HepG2 (cell line): ENCODE measurements around the gene TIMP4. TPM values are rescaled to one million over a fixed set of nuclear protein-coding genes. Genes with fewer than 3 reads are reported as not detected.

Experiments
- ATAC-seq: fragments of 200-7000 bp; cut with Tn5 transposase; 3 replicates; pipeline ENCODE4 v1.9.1; 2020; ENCODE audit warnings: mild to moderate bottlenecking, moderate library complexity
- BruUV-seq: library from RNA; stranded (reverse); fragments of 400-500 nt; replicated peaks from 2 replicates; lab custom pipeline; 2021; lab: Mats Ljungman, UMichigan
- CTCF ChIA-PET: fragments of 300-600 bp; formaldehyde crosslinking; extraction: SDS; loops from one replicate; lab custom pipeline; 2021; ENCODE audit warnings: low total read pairs, inconsistent platforms, low intra/inter-chr PET ratio; lab: Yijun Ruan, JAX
- POLR2A ChIA-PET: fragments of 350-600 bp; sonication (Branson Sonifier 250); formaldehyde crosslinking; loops from one replicate; lab custom pipeline; 2020; ENCODE audit warnings: antibody characterized with exemption, inconsistent platforms; lab: Yijun Ruan, JAX
- DNase-seq: peaks from one replicate; pipeline ENCODE4 v3.0.0-alpha.2; 2015; ENCODE audit warnings: low spot score
- FAIRE-seq: peaks from 3 replicates; lab custom pipeline; 2011; peaks lifted over from hg19 to GRCh38; lab: Jason Lieb, UNC
- H2AFZ ChIP-seq: one replicate; pipeline ENCODE4 v1.6.1; 2011; ENCODE audit warnings: low read length, inconsistent platforms
- H3K27ac ChIP-seq: fragments of 300-600 bp; 3 replicates; pipeline ENCODE4 v1.8.0; 2011; ENCODE audit warnings: mixed run types, mild to moderate bottlenecking, mixed read lengths, low read length, inconsistent platforms; ENCODE audit not compliant: insufficient read depth; ENCODE audit errors: extremely low read length
- H3K27me3 ChIP-seq, 2 experiments: fragments of 200-600 bp in 1 of 2; 2 replicates in 1 of 2; 3 replicates in 1 of 2; pipeline versions ENCODE4 v1.6.0 to v1.8.0; 2011; ENCODE audit warnings: low read length in 2 of 2, mild to moderate bottlenecking in 2 of 2, moderate library complexity in 2 of 2, inconsistent platforms in 1 of 2; ENCODE audit not compliant: insufficient read depth in 2 of 2, control insufficient read depth in 1 of 2
- H3K36me3 ChIP-seq, 2 experiments: fragments of 200-600 bp in 1 of 2; replicated peaks in 1 of 2; 2 replicates in 1 of 2; 3 replicates in 1 of 2; pipeline versions ENCODE4 v1.5.1 to v1.8.0; 2011; ENCODE audit warnings: low read length in 2 of 2, inconsistent platforms in 1 of 2; ENCODE audit not compliant: insufficient read depth in 2 of 2, control insufficient read depth in 1 of 2
- H3K4me1 ChIP-seq: 2 replicates; pipeline ENCODE4 v1.5.1; 2012; ENCODE audit warnings: low read length, inconsistent platforms; ENCODE audit not compliant: insufficient read depth
- H3K4me2 ChIP-seq: 2 replicates; pipeline ENCODE4 v1.6.0; 2011; ENCODE audit warnings: low read depth, low read length, inconsistent platforms
- H3K4me3 ChIP-seq, 3 experiments: fragments of 200-600 bp in 1 of 3; sonication (generic), shearing (Covaris generic) in 1 of 3; replicated peaks in 1 of 3; 2 replicates each; pipeline ENCODE4 v1.5.1; 2011 to 2016; ENCODE audit warnings: low read length in 3 of 3, inconsistent platforms in 2 of 3, low read depth in 2 of 3, mild to moderate bottlenecking in 2 of 3, control low read depth in 1 of 3, mixed read lengths in 1 of 3; ENCODE audit not compliant: insufficient read depth in 1 of 3
- H3K79me2 ChIP-seq: one replicate; pipeline ENCODE4 v1.6.1; 2011; ENCODE audit warnings: low read length, inconsistent platforms; ENCODE audit not compliant: insufficient read depth
- H3K9ac ChIP-seq: 2 replicates; pipeline ENCODE4 v1.6.0; 2011; ENCODE audit warnings: mild to moderate bottlenecking, low read depth, low read length, inconsistent platforms; ENCODE audit not compliant: insufficient read depth
- H3K9me3 ChIP-seq: 2 replicates; pipeline ENCODE4 v1.5.1; 2012; ENCODE audit warnings: mild to moderate bottlenecking, low read length
- H4K20me1 ChIP-seq: 2 replicates; pipeline ENCODE4 v1.6.0; 2011; ENCODE audit warnings: inconsistent platforms, mild to moderate bottlenecking, low read length, moderate library complexity; ENCODE audit not compliant: insufficient read depth
- AKAP8 ChIP-seq: sonication (generic); formaldehyde crosslinking; IDR thresholded peaks from 2 replicates; pipeline ENCODE4 v1.5.1; 2020; ENCODE audit warnings: mild to moderate bottlenecking, missing genetic modification reagents
- JUNB ChIP-seq: sonication (generic); formaldehyde crosslinking; IDR thresholded peaks from 2 replicates; pipeline ENCODE4 v1.8.0; 2022; ENCODE audit warnings: missing genetic modification reagents, mild to moderate bottlenecking, borderline replicate concordance
- THAP8 ChIP-seq: sonication (generic); formaldehyde crosslinking; IDR thresholded peaks from 2 replicates; pipeline ENCODE4 v1.5.1; 2020; ENCODE audit warnings: missing genetic modification reagents, mild to moderate bottlenecking, borderline replicate concordance
- ZNF256 ChIP-seq: sonication (generic); formaldehyde crosslinking; conservative IDR thresholded peaks from 2 replicates; pipeline ENCODE4 v1.4.0; 2020; ENCODE audit warnings: missing genetic modification reagents
- ZNF275 ChIP-seq: sonication (generic); formaldehyde crosslinking; IDR thresholded peaks from 2 replicates; pipeline ENCODE4 v1.8.0; 2022; ENCODE audit warnings: missing genetic modification reagents, mild to moderate bottlenecking, inconsistent platforms, borderline replicate concordance
- WGBS: methylation state at CpG from one replicate; pipeline ENCODE4 v1.1.6; 2017; ENCODE audit warnings: low lambda C conversion rate; 5-methylcytosine and 5-hydroxymethylcytosine counted together
- in situ Hi-C: cut with HindIII; loops from 2 replicates; pipeline ENCODE4 v1.10.0; 2017; ENCODE audit warnings: low pct_unique_long_range_greater_than_20kb; ENCODE audit not compliant: extremely low pct_ligation_motif_present
- intact Hi-C: fragments of 100-400 bp; cut with micrococcal nuclease; formaldehyde crosslinking; loops from one replicate; pipeline ENCODE4 v1.10.0; 2022; ENCODE audit not compliant: unreplicated experiment
- polyA plus RNA-seq, 8 experiments: library from polyadenylated mRNA; depleted of rRNA in 3 of 8; stranded (reverse) in 7 of 8; unstranded in 1 of 8; fragments of >200 nt; fragmentation: Illumina TruSeq in 4 of 8; extraction: Trizol in 4 of 8; gene quantifications; 2 replicates each; pipeline versions ENCODE4 v1.2.1 to v1.2.3, GENCODE V29; 2011 to 2016; ENCODE audit warnings: low read depth in 4 of 8, missing spikeins in 1 of 8, mixed read lengths in 1 of 8; ENCODE audit not compliant: insufficient read depth in 1 of 8
- total RNA-seq, 5 experiments: library from RNA; depleted of rRNA; stranded (reverse); fragments of >200 nt; fragmentation: Illumina TruSeq; extraction: Trizol; gene quantifications; 2 replicates each; pipeline ENCODE4 v1.2.3, GENCODE V29; 2016; ENCODE audit warnings: low read depth in 1 of 5
- TF ChIP-seq, protein P1 (sequence below): sonication (generic); formaldehyde crosslinking; IDR thresholded peaks from 2 replicates; pipeline ENCODE4 v1.5.0; 2020; ENCODE audit warnings: mild to moderate bottlenecking, missing genetic modification reagents, moderate library complexity
- TF ChIP-seq, protein P2 (sequence below): sonication (generic); formaldehyde crosslinking; IDR thresholded peaks from 2 replicates; pipeline ENCODE4 v1.5.1; 2020; ENCODE audit warnings: missing genetic modification reagents, mild to moderate bottlenecking, borderline replicate concordance

The TIMP4 gene
- total and polyA plus RNA-seq, 2 of the 13 experiments (the other 11 are each of a cell fraction or from before 2014, with no cell fraction given): 0.05 to 0.07 TPM

DNA sequence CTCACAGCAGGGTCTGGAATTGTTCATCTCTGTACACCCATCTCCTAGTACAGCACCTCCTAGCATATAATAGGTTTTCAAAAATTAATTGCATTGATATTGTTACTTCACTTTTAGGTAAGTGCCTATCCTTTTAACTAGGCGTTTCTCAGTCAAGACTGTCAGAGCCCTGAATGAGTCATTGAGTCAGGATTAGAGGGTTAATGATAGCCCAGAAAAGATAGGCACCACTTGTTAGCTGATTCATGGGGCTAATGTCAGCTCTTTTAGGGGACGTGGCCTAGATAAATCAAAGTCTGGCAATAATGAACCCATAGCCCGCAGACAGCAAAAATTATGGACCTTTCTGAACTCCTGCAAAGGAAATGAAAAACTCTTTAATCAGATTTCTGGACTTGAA, 42.9 kb downstream of the TIMP4 start:
- Histone ChIP-seq H2AFZ (no peak overlapping the region), H3K27ac (no peak overlapping the region), H4K20me1 (no peaks in the 10 kb centered on the region), H3K79me2 (no peaks in the 10 kb centered on the region), H3K9me3 (no peaks in the 10 kb centered on the region; the same call in 1 of the 2 replicates), H3K27me3 (no peaks in the 10 kb centered on the region; a peak in 2 of 5 replicates), H3K36me3 (no peaks in the 10 kb centered on the region), H3K4me3 (no peak overlapping the region), H3K4me1 (no peaks in the 10 kb centered on the region), H3K4me2 (no peak overlapping the region), H3K9ac (no peak overlapping the region)
- FAIRE-seq: no peak
- POLR2A ChIA-PET: no interaction called here
- no peak for DNase-seq
- in situ Hi-C loops (no loop called here), intact Hi-C loops (no loop called here)
- CTCF ChIA-PET: no interaction called here
- WGBS: 14% methylated on average over 3 of the region's 3 CpGs
- ATAC-seq: no peak
- BruUV-seq: no TSS peak
- TF ChIP-seq JUNB: no peak
- TF ChIP-seq ZNF275 (CRISPR knock-in tag): no peak
- TF ChIP-seq, protein P1, sequence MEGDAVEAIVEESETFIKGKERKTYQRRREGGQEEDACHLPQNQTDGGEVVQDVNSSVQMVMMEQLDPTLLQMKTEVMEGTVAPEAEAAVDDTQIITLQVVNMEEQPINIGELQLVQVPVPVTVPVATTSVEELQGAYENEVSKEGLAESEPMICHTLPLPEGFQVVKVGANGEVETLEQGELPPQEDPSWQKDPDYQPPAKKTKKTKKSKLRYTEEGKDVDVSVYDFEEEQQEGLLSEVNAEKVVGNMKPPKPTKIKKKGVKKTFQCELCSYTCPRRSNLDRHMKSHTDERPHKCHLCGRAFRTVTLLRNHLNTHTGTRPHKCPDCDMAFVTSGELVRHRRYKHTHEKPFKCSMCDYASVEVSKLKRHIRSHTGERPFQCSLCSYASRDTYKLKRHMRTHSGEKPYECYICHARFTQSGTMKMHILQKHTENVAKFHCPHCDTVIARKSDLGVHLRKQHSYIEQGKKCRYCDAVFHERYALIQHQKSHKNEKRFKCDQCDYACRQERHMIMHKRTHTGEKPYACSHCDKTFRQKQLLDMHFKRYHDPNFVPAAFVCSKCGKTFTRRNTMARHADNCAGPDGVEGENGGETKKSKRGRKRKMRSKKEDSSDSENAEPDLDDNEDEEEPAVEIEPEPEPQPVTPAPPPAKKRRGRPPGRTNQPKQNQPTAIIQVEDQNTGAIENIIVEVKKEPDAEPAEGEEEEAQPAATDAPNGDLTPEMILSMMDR (CRISPR knock-in tag): no peak
- TF ChIP-seq THAP8 (CRISPR knock-in tag): no peak
- no peak for TF ChIP-seq ZNF256
- TF ChIP-seq AKAP8 (CRISPR knock-in tag): no peak
- TF ChIP-seq, protein P2, sequence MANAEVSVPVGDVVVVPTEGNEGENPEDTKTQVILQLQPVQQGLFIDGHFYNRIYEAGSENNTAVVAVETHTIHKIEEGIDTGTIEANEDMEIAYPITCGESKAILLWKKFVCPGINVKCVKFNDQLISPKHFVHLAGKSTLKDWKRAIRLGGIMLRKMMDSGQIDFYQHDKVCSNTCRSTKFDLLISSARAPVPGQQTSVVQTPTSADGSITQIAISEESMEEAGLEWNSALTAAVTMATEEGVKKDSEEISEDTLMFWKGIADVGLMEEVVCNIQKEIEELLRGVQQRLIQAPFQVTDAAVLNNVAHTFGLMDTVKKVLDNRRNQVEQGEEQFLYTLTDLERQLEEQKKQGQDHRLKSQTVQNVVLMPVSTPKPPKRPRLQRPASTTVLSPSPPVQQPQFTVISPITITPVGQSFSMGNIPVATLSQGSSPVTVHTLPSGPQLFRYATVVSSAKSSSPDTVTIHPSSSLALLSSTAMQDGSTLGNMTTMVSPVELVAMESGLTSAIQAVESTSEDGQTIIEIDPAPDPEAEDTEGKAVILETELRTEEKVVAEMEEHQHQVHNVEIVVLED: no peak
